HEK293 (cell line): ENCODE measurements around the gene TMUB1.
A peak's percentile ranks its signal among the peaks of the same experiment; 100 is the strongest.

Source experiments
- CTCF ChIA-PET: fragments of 350-600 bp; formaldehyde crosslinking; extraction: SDS; loops from one replicate; lab custom pipeline; 2021; ENCODE audit warnings: antibody characterized with exemption; lab: Yijun Ruan, JAX
- POLR2A ChIA-PET: fragments of 300-600 bp; formaldehyde crosslinking; extraction: SDS; loops from one replicate; lab custom pipeline; 2020; ENCODE audit warnings: antibody characterized with exemption, inconsistent platforms; lab: Yijun Ruan, JAX
- H3K27ac ChIP-seq: fragments of 200-500 bp; sonication (Bioruptor generic); 2 replicates; pipeline ENCODE4 v1.5.1; 2014; ENCODE audit warnings: low read depth, low read length, control low read depth, inconsistent platforms; ENCODE audit errors: extremely low read depth
- H3K36me3 ChIP-seq, 2 experiments: fragments of 200-500 bp in 1 of 2; sonication (Bioruptor generic) in 1 of 2; 1 replicate in 1 of 2; 2 replicates in 1 of 2; pipeline ENCODE4 v1.5.1; 2014 to 2017; ENCODE audit warnings: inconsistent platforms in 2 of 2, low read length in 2 of 2; ENCODE audit not compliant: control insufficient read depth in 2 of 2, insufficient read depth in 1 of 2
- H3K4me1 ChIP-seq: fragments of 200-500 bp; sonication (Bioruptor generic); 2 replicates; pipeline ENCODE4 v1.5.1; 2014; ENCODE audit warnings: mild to moderate bottlenecking, low read length, inconsistent platforms; ENCODE audit not compliant: control insufficient read depth, insufficient read depth
- H3K4me3 ChIP-seq: 2 replicates; pipeline ENCODE4 v1.5.1; 2011; ENCODE audit warnings: low read depth, mild to moderate bottlenecking, control low read depth, low read length, moderate library complexity
- H3K9me3 ChIP-seq: fragments of 200-500 bp; sonication (Bioruptor generic); 2 replicates; pipeline ENCODE4 v1.5.1; 2014; ENCODE audit warnings: low read depth, low read length, inconsistent platforms; ENCODE audit not compliant: control insufficient read depth, insufficient read depth
- HOXA7 ChIP-seq: sonication (generic); formaldehyde crosslinking; IDR thresholded peaks from 2 replicates; pipeline ENCODE4 v1.8.1; 2022; ENCODE audit warnings: missing genetic modification reagents, borderline replicate concordance
- IKZF3 ChIP-seq: fragments of 450-650 bp; IDR thresholded peaks from 2 replicates; pipeline ENCODE4 v1.5.0; 2018; ENCODE audit warnings: missing biosample characterization, mild to moderate bottlenecking, missing genetic modification characterization, moderate library complexity
- KLF1 ChIP-seq: fragments of 450-650 bp; formaldehyde crosslinking; IDR thresholded peaks from 2 replicates; pipeline ENCODE4 v1.5.1; 2016; ENCODE audit warnings: missing biosample characterization, missing genetic modification characterization
- REST ChIP-seq: fragments of 450-650 bp; formaldehyde crosslinking; IDR thresholded peaks from 2 replicates; pipeline ENCODE4 v1.5.1; 2016; ENCODE audit warnings: missing biosample characterization, missing genetic modification characterization
- SCRT1 ChIP-seq: fragments of 450-650 bp; formaldehyde crosslinking; IDR thresholded peaks from 2 replicates; pipeline ENCODE4 v1.5.1; 2016; ENCODE audit warnings: missing biosample characterization, missing genetic modification characterization, borderline replicate concordance
- SCRT2 ChIP-seq: fragments of 450-650 bp; formaldehyde crosslinking; IDR thresholded peaks from 2 replicates; pipeline ENCODE4 v1.5.1; 2016; ENCODE audit warnings: missing biosample characterization, missing genetic modification characterization
- ZBTB1 ChIP-seq: fragments of 450-650 bp; formaldehyde crosslinking; IDR thresholded peaks from 2 replicates; pipeline ENCODE4 v1.5.1; 2016; ENCODE audit warnings: missing biosample characterization, missing genetic modification characterization
- ZBTB49 ChIP-seq: fragments of 450-650 bp; formaldehyde crosslinking; IDR thresholded peaks from 2 replicates; pipeline ENCODE4 v1.5.1; 2016; ENCODE audit warnings: missing biosample characterization, missing genetic modification characterization, low read depth
- ZBTB6 ChIP-seq: fragments of 450-650 bp; formaldehyde crosslinking; IDR thresholded peaks from 2 replicates; pipeline ENCODE4 v1.5.1; 2017; ENCODE audit warnings: missing biosample characterization, missing genetic modification characterization
- ZFP41 ChIP-seq: fragments of 450-650 bp; formaldehyde crosslinking; IDR thresholded peaks from 2 replicates; pipeline ENCODE4 v1.5.1; 2016; ENCODE audit warnings: missing biosample characterization, missing genetic modification characterization, borderline replicate concordance
- ZNF114 ChIP-seq: fragments of 450-650 bp; formaldehyde crosslinking; IDR thresholded peaks from 2 replicates; pipeline ENCODE4 v1.5.0; 2017; ENCODE audit warnings: missing biosample characterization, missing genetic modification characterization
- ZNF121 ChIP-seq: fragments of 450-650 bp; formaldehyde crosslinking; IDR thresholded peaks from 2 replicates; pipeline ENCODE4 v1.5.1; 2016; ENCODE audit warnings: missing biosample characterization, missing genetic modification characterization
- ZNF184 ChIP-seq: fragments of 450-650 bp; IDR thresholded peaks from 2 replicates; pipeline ENCODE4 v1.5.1; 2018; ENCODE audit warnings: missing biosample characterization, mild to moderate bottlenecking, missing genetic modification characterization
- ZNF2 ChIP-seq: fragments of 450-650 bp; formaldehyde crosslinking; IDR thresholded peaks from 2 replicates; pipeline ENCODE4 v1.5.1; 2016; ENCODE audit warnings: missing biosample characterization, missing genetic modification characterization
- ZNF211 ChIP-seq: fragments of 450-650 bp; formaldehyde crosslinking; IDR thresholded peaks from 2 replicates; pipeline ENCODE4 v1.5.1; 2016; ENCODE audit warnings: low read depth, missing biosample characterization, missing genetic modification characterization
- ZNF433 ChIP-seq: fragments of 450-650 bp; formaldehyde crosslinking; IDR thresholded peaks from 2 replicates; pipeline ENCODE4 v1.5.1; 2016; ENCODE audit warnings: missing biosample characterization, missing genetic modification characterization, low read depth
- ZNF513 ChIP-seq: fragments of 450-650 bp; IDR thresholded peaks from 2 replicates; pipeline ENCODE4 v1.5.1; 2018; ENCODE audit warnings: missing biosample characterization, missing genetic modification characterization
- ZNF529 ChIP-seq: fragments of 450-650 bp; formaldehyde crosslinking; IDR thresholded peaks from 2 replicates; pipeline ENCODE4 v1.5.1; 2017; ENCODE audit warnings: missing genetic modification characterization, missing biosample characterization; ENCODE audit not compliant: insufficient replicate concordance
- ZNF585B ChIP-seq: fragments of 450-650 bp; formaldehyde crosslinking; IDR thresholded peaks from 2 replicates; pipeline ENCODE4 v1.5.1; 2016; ENCODE audit warnings: missing biosample characterization, missing genetic modification characterization
- ZNF596 ChIP-seq: fragments of 450-650 bp; IDR thresholded peaks from 2 replicates; pipeline ENCODE4 v1.5.0; 2018; ENCODE audit warnings: missing biosample characterization, mild to moderate bottlenecking, missing genetic modification characterization, moderate library complexity
- ZNF707 ChIP-seq: fragments of 450-650 bp; formaldehyde crosslinking; IDR thresholded peaks from 2 replicates; pipeline ENCODE4 v1.5.1; 2016; ENCODE audit warnings: missing biosample characterization, missing genetic modification characterization
- ZNF791 ChIP-seq: fragments of 450-650 bp; formaldehyde crosslinking; IDR thresholded peaks from 2 replicates; pipeline ENCODE4 v1.5.1; 2016; ENCODE audit warnings: missing biosample characterization, missing genetic modification characterization
- TF ChIP-seq, protein P1 (sequence below): fragments of 450-650 bp; formaldehyde crosslinking; IDR thresholded peaks from 2 replicates; pipeline ENCODE4 v1.5.1; 2016; ENCODE audit warnings: missing biosample characterization, missing genetic modification characterization

The TMUB1 gene

DNA sequence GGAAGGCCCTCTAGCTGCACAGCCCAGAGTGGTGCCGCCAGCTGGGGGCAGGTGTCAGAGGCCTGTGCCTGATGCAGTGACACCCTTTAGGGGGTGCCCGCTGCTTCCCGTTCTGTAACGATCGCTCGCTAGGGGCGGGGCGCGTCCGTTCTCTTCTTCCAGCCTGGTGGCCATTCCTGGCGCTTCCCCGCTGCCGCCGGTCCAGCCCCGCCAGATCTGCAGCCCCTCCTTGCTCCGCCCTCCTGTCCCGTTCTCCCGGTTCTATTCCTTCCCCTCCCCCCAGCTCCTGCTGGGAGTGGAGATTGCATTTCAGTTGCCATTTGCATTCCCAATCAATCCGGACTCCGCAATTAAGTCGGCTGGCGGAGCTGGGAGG is 42.2 kb upstream of the TMUB1 start:
- peaks cover 0 to 91% of the 10 kb centered on the region in 2 experiments; a peak in 1 of 3 replicates for H3K36me3 ChIP-seq
- no peaks in the 10 kb centered on the region for H3K9me3 ChIP-seq
- no peaks in the 10 kb centered on the region for H3K4me1 ChIP-seq
- no peak overlapping the region for H3K4me3 ChIP-seq
- POLR2A ChIA-PET, result no interaction called here
- CTCF ChIA-PET, result no interaction called here
- H3K27ac ChIP-seq, result no peak overlapping the region
- no peak for TF ChIP-seq SCRT1 (tag by site-specific recombination)
- no peak for TF ChIP-seq ZNF114 (tag by site-specific recombination)
- no peak for TF ChIP-seq ZNF791
- no peak for TF ChIP-seq REST (tag by site-specific recombination)
- no peak for TF ChIP-seq ZNF2
- no peak for TF ChIP-seq ZNF707 (tag by site-specific recombination)
- TF ChIP-seq ZNF513, result no peak
- TF ChIP-seq ZNF184 (tag by site-specific recombination), result no peak
- TF ChIP-seq KLF1 (tag by site-specific recombination), result peak; percentile 76
- TF ChIP-seq ZNF585B (tag by site-specific recombination), result no peak
- TF ChIP-seq IKZF3 (tag by site-specific recombination), result peak; percentile 24; the same call in 1 of the 2 replicates
- no peak for TF ChIP-seq SCRT2
- TF ChIP-seq ZNF211 (tag by site-specific recombination), result no peak
- no peak for TF ChIP-seq ZFP41 (tag by site-specific recombination)
- TF ChIP-seq, protein P1, sequence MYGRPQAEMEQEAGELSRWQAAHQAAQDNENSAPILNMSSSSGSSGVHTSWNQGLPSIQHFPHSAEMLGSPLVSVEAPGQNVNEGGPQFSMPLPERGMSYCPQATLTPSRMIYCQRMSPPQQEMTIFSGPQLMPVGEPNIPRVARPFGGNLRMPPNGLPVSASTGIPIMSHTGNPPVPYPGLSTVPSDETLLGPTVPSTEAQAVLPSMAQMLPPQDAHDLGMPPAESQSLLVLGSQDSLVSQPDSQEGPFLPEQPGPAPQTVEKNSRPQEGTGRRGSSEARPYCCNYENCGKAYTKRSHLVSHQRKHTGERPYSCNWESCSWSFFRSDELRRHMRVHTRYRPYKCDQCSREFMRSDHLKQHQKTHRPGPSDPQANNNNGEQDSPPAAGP (tag by site-specific recombination), result peak; percentile 35; the same call in 1 of the 2 replicates
- no peak for TF ChIP-seq ZNF121
- TF ChIP-seq ZNF596 (tag by site-specific recombination), result peak; percentile 64; the same call in 1 of the 2 replicates
- no peak for TF ChIP-seq ZBTB49 (tag by site-specific recombination)
- no peak for TF ChIP-seq ZBTB6 (tag by site-specific recombination)
- TF ChIP-seq ZNF529 (tag by site-specific recombination), result no peak
- TF ChIP-seq ZNF433 (tag by site-specific recombination), result no peak
- TF ChIP-seq HOXA7 (CRISPR knock-in tag), result no peak
- no peak for TF ChIP-seq ZBTB1 (tag by site-specific recombination)
